ENCODE measurements around the gene ADAMTS13.
"Not testable (repeated sequence)": the region's sequence is repeated elsewhere in the genome, so short reads cannot be mapped to it uniquely, and the experiment has no call there.

Gene ADAMTS13

DNA sequence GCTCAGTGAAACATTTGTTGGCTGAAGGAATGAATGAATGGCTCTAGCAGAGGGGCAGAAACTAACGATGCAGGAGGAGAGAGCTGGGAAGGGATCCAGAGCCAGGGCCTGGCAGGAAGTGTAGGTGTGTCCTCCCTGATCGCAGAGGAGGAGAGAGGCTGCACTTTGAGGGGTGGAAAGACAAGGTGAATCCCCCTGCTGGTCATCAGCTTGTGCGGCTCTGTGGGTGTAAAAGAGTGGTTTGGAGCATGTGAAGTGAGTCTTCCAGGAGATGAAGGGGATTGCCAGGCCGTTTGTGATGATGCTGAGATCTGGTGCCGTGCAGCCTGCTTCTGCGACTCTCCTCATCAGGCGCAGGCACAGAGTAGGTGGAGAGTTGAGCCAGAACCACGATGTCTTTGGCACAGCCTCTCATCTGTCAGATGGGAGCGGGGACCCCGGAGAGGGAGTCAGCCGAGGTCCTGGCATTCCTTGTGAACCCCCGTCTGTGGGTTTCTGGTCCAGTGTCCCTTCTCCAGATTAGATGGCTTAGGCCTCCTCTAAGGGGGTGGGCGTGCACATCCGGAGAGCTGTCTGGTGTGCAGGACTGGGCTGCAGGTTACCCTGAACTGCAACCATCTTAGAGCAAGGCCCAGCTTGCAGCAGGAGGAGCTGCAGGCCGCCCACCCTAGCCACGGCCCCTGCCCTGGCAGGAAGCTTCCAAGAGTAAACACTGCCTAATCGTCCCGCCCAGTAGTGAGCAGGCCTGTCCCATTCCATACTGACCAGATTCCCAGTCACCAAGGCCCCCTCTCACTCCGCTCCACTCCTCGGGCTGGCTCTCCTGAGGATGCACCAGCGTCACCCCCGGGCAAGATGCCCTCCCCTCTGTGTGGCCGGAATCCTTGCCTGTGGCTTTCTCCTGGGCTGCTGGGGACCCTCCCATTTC is at the start of gene ADAMTS13:
ADAMTS13 (plus strand) TSS at position 753 of the 928 bp plus-strand sequence; CDS start at position 830, 77 bp downstream.
- DNase-seq: no peak

DNA sequence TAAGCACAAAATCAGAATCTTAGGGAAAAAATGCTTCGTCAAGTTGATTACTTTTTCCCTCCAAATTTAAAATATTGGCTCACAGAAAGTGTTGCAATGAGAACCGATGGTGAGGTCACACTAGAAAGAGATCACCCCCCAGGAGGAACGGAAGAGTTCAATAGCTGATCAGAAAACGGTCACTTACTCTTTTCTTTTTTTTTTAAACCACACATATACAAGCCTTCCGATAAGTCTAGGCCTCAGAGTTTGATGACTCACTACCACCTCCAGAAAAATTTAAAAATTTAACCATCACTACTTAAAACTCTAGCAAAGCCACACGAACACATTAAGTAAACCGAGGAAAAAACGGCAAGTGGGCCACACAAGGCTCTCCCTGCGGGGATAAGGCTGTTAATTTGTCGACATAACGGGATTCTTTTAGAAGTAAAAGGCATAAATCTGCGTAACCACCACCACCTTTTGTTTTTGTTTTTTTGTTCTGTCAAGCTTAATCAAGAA is 47.5 kb upstream of the ADAMTS13 start:
- no peak for DNase-seq

DNA sequence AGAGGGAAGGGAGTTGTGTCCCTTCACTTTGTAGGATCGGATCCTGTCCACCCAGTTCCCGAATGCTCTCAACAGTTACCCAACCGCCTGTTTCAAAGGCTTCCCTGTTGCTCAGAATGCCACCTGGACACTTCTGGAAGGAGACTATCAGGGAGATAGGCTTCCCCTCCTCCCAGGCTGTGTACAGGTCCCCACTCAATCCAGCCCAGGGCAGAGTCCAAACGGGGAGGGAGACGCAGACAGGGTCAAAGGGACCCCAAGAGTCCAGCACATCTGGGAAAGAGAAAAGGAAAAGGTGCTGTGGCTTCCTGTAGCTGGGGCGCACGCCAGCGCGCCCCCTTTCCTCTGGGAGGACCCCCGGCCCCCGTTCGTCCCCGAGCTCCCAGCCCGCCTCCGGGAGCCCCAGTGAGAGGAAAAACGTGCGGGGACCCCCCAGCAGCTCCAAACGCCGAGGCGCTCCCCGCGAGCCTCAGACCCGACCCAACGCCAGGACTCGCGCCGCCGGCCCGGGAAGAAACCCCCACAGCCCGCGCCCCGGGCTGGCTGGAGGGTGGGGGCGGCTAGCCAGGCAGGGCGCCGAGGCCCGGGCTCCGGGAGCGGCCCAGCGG is 46.9 kb upstream of the ADAMTS13 start:
- no peak for DNase-seq

DNA sequence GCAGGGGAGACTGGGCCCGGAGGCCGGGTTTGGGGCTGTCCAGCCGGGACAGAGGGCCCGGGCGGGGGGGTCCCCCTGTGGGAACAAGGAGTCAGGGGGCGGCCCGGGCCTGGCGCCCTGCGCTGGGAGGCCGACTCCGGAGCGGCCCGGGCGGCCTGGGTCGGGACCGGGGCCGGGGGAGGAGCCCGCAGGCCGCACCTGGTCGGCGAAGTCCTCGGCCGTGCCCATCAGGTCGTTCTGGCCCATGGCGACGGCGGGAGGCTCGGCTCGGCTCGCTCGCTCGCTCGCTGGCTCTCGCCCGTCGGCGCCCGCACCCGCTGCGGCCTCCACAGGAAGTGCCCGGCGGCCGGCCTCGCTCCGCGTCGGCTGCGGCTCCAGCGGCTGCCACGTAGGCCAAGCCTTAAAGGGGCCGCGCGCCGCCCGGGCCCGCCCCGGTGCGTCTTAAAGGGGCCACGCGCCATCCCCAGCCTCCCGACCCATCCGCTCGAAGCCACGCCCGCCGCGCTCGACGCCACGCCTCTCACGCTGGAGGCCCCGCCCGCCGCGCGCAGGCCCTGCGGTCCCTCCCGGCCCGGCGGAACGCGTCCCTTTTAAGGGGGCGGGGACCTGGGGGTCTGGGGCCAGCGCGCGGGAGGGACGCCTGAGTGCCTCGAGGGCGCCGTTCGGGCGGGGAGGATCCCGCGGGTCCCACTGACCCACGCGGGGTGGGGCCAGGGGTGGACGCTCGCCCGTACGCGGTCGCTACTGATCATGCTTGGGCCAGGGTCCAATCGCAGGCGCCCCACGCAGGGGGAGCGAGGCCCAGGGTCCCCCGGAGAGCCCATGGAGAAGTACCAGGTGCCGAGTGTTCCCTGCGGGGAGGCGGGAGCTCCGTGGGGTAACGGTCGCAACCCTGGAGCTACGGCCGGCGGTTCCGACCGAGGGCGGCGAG is 46.2 kb upstream of the ADAMTS13 start, which contains the start of the genes STKLD1 and SURF4:
STKLD1 (plus strand) TSS at position 643 of the 931 bp plus-strand sequence; CDS start at position 751, 108 bp downstream.
SURF4 (minus strand) TSS at position 337 of the 931 bp plus-strand sequence; CDS start at position 246, 91 bp downstream.
- DNase-seq: peak; percentile 93

DNA sequence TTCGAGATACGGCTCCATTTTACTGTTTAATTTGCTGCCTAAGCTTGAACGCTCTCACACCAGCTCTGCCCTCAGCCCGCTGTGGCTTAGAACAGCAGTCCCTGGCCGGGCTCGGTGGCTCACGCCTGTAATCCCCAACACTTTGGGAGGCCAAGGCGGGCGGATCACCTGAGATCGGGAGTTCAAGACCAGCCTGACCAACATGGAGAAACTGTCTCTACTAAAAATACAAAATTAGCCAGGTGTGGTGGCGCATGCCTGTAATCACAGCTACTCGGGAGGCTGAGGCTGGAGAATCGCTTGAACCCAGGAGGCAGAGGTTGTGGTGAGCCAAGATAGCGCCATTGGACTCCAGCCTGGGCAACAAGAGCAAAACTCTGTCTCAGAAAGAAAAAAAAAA is 44.9 kb upstream of the ADAMTS13 start:
- not testable (repeated sequence) for DNase-seq

DNA sequence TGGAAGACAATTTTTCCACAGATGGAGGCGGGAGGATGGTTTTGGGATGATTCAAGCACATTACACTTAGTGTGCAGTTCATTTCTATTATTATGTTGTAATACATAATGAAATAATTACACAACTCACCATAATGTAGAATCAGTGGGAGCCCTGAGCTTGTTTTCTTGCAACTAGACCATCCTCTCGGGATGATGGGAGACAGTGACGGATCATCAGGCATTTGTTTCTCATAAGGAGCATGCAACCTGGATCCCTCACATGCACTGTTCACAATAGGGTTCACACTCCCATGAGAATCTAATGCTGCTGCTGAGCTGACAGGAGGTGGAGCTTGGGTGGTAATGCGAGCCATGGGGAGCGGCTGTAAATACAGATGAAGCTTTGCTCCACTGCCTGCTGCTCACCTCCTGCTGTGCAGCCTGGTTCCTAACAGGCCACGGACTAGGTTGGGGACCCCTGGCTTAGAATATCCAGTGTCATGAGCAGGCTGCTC is 44.4 kb upstream of the ADAMTS13 start:
- no peak for DNase-seq

DNA sequence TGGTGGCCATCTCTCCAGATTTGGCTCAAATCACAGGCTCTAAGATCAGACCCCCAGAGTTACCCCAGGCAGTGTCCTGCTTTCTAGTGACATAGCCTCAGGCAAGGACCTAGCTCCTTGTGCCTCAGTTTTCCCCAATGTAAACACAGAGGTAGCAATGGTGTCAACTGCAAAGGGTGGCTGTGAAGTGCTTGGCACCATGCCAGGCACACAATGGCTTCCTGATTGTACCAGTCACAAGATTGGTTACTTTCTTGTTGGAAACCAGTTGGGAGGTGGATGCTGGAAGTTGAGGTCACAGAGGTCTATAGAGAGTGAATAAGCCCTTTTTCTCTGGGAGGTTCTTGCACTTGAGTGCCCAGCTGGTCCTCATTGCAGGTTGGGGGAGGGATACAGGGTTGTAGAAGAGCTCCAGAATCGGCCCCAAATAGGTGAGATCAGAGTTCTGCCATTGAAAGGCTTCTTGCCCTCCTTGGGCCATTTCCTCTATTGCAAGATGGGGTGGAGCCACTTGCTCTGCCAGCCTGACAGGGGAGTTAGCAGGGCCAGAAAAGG is 43.7 kb upstream of the ADAMTS13 start:
- no peak for DNase-seq

DNA sequence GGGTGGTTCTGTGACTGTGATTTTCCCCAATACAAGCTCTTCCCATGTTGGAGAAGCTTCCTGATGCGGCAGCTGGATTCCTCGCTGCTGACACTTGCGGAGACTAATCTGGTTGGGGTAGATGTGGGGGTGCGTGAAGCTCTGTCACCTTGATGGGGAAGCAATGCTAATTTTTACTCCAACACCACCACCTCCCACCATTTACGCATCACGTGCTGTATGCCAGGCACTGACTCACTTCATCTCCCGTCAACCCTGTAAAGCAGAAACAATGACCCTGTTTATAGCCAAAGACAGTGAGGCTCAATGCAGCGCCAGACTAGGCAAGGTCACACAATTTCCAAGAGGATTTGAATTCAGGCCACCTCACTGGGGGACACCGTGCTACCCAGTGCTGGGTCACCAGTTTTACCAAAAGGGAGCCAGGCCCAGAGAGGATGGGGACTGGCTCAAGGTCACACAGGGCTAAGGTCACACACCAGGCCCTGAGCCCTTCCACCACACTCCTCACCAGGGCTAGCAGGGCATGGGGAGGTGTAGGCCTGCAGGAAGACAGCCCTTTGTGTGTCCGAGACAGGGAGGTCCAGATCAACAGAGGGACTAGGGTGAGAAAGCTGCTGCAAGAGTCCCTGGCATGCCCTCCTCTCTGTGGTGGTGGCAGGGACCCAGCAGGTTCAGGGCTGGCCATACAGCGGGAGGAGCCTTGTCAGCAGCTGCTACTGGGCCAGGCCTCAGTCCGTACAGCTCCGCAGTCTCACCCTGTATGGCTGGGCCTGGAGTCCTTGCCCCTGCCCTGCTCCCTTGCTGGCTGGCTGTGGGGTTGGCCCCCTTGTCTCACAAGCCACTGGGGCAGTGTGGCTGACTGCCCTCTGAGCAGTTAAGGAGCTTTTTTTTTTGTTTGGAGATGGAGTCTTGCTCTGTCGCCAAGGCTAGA is 42.7 kb upstream of the ADAMTS13 start:
- no peak for DNase-seq

DNA sequence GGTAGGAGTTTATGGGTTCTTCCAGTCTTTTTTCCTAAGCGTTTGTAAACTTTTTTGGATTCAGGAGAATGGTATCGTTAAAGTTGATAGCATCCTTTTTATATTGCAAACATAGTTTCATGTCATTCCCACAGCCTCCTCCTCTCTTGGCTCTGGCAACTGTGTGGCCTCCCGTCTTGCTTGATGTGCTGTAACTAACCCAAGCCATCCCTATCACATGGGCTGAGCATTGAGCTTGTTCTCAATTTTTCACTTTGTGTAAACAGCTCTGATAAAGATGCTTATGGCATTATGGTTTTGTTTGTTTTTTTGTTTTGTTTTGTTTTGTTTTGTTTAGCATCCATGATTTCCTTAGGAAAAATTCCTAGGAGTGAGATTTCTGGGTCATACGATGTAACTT is 41.4 kb upstream of the ADAMTS13 start:
- DNase-seq: no peak

DNA sequence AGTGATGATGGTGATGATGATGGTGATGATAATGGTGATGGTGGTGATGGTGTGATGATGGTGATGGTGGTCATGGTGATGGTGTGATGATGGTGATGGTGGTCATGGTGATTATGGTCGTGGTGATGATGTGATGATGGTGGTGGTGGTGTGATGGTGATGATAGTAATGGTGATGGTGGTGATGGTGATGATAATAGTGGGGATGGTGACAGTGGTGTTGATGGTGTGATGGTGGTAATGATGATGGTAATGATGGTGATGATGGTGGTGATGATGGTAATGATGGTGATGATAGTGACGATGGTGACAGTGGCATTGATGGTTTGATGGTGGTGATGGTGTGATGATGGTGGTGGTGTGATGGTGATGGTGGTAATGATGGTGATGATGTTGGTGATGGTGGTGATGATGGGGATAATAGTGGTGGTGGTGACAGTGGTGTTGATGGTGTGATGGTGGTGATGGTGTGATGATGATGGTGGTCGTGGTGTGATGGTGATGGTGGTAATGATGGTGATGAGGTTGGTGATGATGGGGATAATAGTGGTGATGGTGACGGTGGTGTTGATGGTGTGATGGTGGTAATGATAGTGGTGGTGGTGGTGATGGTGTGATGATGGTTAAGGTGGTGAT is 39.5 kb upstream of the ADAMTS13 start:
- DNase-seq: no peak

DNA sequence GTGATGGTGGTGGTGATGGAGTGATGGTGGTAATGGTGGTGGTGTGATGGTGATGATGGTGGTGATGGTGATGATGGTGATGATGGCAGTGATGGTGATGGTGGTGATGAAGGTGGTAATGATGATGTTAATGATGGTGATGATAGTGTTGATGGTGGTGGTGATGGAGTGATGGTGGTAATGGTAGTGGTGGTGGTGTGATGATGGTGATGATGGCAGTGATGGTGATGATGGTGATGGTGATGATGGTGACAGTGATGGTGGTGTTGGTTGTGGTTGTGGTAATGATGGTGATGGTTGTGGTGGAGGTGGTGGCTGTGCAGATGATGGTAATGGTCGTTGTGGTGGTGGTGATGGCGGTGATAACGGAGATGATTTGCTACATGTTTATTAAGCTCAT is 38.7 kb upstream of the ADAMTS13 start:
- DNase-seq: no peak

DNA sequence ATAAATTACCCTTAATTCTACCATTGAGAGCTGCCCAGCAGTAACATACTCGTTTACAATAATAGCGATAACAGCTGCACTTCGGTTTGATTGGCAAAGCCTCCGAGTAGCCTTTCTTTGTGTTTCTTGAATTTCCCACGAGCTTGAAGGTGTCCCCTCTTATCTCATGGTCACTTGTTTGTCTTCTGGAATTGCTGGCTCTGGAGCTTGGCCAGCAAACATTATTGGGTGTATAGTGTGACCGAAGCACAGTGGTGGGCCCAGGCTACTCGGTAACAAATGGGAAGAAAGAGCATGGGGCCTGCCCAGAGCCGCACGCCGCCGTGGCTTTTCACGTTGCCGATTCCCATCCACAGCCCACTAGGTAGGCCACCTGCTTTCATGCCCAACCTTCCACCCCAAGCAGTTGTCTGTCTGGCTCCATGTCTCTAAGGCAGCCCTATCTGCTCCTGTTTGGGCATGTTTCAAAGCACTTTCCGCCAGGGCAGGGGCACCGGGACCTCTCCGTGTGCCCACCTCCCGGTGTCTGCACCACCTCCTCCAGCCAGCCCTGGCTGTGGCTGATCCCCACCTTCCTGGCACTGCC is 37.3 kb upstream of the ADAMTS13 start:
- no peak for DNase-seq

DNA sequence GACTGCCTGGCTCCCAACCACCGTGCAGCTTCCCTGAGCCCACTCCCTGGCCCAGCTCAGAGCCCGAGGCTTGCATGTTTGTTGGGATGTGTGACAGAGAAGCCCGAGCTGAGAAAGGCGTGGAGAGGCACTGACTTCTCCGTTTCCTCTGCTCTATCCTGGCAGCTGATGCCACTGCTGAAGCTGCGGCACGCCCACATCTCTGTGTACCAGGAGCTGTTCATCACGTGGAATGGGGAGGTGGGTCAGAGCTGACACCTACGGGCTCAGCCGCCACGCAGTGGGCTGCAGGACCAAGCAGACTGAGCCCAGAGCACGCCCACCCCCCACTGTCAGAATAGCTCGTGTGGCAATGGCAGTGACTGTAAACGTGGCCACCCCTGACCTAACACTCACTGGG is 36.7 kb upstream of the ADAMTS13 start:
- DNase-seq: no peak

DNA sequence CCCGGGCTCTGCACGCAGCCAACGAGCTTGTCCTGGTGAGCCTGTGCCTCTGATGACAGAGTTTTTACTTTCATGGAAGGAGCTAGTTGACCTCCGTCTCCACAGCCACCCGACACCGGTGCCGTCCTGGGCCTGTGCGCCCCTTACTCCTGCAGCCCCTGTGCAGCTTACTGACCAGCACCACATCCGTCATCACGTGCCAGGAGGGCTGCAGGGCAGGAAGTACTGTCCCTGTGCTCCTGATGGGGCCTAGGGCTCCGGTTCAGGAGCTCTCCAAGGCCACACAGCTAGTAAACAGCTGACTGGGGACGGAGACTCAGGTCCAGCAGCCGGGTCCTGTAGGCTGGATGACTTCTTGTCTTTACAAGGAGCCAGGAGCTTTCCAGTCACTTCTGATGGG is 35.8 kb upstream of the ADAMTS13 start:
- DNase-seq: no peak

DNA sequence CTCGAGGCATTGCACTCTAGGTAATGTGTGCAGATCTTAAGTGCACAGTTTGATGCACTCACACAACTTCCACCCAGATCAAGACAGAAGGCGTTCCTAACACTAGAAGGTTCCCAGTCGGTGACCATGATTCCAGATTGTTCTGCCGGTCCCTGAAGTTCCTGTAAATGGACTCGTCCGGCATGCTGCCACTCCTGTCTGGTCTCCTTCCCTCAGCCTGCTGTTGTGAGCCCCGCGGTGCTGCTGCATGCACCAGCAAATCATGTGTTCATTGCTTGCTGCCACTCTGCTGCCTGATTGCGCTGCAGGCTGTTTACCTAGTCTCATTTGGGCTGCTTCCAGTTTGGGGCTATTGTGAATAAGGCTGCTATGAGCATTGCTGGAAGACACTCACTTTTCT is 34.5 kb upstream of the ADAMTS13 start:
- DNase-seq: no peak

DNA sequence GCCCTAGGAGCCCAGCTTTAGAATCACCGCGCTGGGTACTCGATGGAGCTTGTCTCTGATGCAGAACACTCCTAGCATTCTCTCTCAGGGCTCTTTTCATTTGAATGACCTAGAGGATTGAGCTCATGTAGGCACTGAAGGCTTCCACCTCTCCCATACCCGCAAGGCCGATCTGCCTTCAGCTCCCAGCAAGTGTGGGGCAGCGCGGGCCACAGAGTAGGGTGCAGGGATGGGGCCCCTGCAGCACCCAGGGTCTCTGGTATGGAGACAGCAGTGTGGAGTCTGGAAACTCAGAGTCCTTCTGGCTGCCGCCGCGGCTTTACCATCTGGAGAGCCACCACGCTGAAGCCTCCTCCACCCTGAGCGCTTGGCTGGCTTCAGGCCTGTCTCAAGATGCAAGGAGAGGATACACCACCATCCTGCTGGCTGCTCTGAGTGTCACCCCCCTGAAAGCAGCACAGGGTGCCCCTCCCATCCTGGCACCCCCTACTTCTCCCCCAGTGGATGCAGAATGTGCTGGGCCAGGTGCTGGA is 33.1 kb upstream of the ADAMTS13 start:
- DNase-seq: no peak

DNA sequence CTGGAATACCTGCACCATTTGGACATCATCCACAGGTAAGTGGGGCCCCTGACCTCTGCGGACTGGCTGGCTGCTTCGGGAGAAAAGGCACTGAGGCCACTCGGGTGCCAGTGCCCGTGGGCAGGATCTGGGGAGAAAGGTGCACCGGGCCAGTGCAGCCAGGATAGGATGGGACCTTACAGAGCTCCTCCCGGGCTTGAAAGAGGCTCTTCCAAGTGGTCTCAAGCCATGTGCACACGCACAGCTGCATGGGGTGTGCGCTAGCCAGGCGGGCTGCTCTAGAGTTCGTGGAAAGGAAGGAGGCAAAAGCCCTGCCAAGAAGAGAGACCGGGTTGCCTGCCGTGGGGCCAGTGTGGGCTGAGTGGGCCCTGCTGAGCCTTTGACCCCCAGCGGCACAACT is 32.6 kb upstream of the ADAMTS13 start:
- no peak for DNase-seq

DNA sequence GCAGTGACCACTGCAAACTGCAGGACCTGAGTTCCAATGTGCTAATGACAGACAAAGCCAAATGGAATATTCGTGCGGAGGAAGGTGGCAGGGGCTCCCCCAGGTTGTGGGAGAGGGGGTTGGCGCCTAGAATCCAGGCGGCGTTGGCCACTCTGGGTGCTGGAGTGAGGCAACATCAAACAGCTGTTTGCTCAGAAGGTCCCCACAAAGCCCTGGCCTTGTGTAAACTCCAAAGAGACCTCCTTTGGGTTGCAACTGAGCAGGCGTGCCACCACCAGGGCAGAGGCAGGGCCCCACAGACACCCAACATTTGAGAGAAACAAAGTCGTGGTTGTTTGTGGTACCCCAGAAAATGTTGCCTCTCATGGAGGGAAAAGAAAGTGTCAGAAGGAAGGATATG is 31.5 kb upstream of the ADAMTS13 start:
- no peak for DNase-seq

DNA sequence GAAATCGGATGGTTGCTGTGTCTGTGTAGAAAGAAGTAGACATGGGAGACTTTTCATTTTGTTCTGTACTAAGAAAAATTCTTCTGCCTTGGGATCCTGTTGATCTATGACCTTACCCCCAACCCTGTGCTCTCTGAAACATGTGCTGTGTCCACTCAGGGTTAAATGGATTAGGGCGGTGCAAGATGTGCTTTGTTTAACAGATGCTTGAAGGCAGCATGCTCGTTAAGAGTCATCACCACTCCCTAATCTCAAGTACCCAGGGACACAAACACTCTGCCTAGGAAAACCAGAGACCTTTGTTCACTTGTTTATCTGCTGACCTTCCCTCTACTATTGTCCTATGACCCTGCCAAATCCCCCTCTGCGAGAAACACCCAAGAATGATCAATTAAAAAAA is 30.7 kb upstream of the ADAMTS13 start:
- DNase-seq: not testable (repeated sequence)

DNA sequence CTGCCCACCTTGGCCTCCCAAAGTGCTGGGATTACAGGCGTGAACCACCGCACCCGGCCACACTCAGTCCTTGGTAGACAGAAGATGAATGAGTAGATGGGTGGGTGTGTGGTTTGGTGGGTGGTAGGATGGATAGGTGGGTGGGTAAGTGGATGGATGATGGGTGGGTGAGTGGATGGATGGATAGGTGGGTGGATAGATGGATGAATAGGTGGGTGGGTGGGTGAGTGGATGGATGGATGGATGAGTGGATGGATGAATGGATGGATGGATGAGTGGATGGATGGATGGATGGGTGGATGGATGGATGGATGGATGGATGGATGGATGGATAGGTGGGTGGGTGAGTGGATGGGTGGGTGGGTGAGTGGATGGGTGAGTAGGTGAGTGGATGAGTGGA is 29.9 kb upstream of the ADAMTS13 start:
- not testable (repeated sequence) for DNase-seq

Data from CD4-positive, alpha-beta T cell treated with Interferon gamma for 1 hour (primary cell).